ENCODE results near the gene ARHGDIG.
"Not testable (repeated sequence)": the region's sequence is repeated elsewhere in the genome, so short reads cannot be mapped to it uniquely, and the experiment has no call there.

ARHGDIG gene

GRCh38 chr16:322476-323143 lies 42.2 kb downstream of the ARHGDIG start:
- H3K9me3 ChIP-seq (ENCODE audit: low read length): no peaks in the 10 kb centered on the region
- H3K4me3 ChIP-seq (ENCODE audit: low read depth in 1 of 2, low read length in 2 of 2): no peak overlapping the region
- no peak overlapping the region for H3K27ac ChIP-seq (ENCODE audit: low read depth, low read length)
- no peak overlapping the region for H3K9ac ChIP-seq (ENCODE audit: low read length)
- peaks cover 4% of the 10 kb centered on the region for H3K4me1 ChIP-seq (ENCODE audit: insufficient read depth, low read length)
- no peaks in the 10 kb centered on the region for H3K27me3 ChIP-seq (ENCODE audit: control insufficient read depth in 1 of 2, insufficient read depth in 2 of 2, low read length in 2 of 2)
- no peaks in the 10 kb centered on the region for H3K36me3 ChIP-seq (ENCODE audit: insufficient read depth, low read length)

DNA sequence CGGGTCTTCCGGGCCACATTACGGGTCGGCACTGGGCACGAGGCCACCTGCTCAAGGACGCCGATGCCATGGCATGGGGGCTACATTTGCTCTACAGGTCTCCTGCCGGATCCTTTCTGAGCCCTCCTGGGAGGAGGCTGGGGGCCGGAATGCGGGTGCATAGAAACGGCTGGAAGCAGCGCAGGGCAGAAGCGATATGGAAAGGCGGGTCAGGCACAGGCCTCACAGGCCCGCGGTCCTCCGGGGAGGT lies 43.7 kb downstream of the ARHGDIG start:
- peaks cover 4% of the 10 kb centered on the region for H3K4me1 ChIP-seq (ENCODE audit: insufficient read depth, low read length)
- no peak overlapping the region for H3K9ac ChIP-seq (ENCODE audit: low read length)
- no peak overlapping the region for H3K4me3 ChIP-seq (ENCODE audit: low read depth in 1 of 2, low read length in 2 of 2)

GRCh38 chr16:324451-325334 lies 44.3 kb downstream of the ARHGDIG start:
- Histone ChIP-seq H3K9me3 (ENCODE audit: low read length) (no peaks in the 10 kb centered on the region), H3K27ac (ENCODE audit: low read depth, low read length) (no peak overlapping the region), H3K4me1 (ENCODE audit: insufficient read depth, low read length) (peaks cover 4% of the 10 kb centered on the region), H3K27me3 (ENCODE audit: control insufficient read depth in 1 of 2, insufficient read depth in 2 of 2, low read length in 2 of 2) (no peaks in the 10 kb centered on the region), H3K36me3 (ENCODE audit: insufficient read depth, low read length) (no peaks in the 10 kb centered on the region), H3K4me3 (ENCODE audit: low read depth in 1 of 2, low read length in 2 of 2) (no peak overlapping the region), H3K9ac (ENCODE audit: low read length) (no peak overlapping the region)

More for the DNA sequence above, 43.7 kb downstream of the ARHGDIG start:
- H3K27me3 ChIP-seq (ENCODE audit: control insufficient read depth in 1 of 2, insufficient read depth in 2 of 2, low read length in 2 of 2): no peaks in the 10 kb centered on the region
- no peaks in the 10 kb centered on the region for H3K36me3 ChIP-seq (ENCODE audit: insufficient read depth, low read length)
- H3K27ac ChIP-seq (ENCODE audit: low read depth, low read length): no peak overlapping the region
- no peaks in the 10 kb centered on the region for H3K9me3 ChIP-seq (ENCODE audit: low read length)

- no peaks in the 10 kb centered on the region for H3K27me3 ChIP-seq (ENCODE audit: control insufficient read depth in 1 of 2, insufficient read depth in 2 of 2, low read length in 2 of 2)
- H3K4me1 ChIP-seq (ENCODE audit: insufficient read depth, low read length): peaks cover 4% of the 10 kb centered on the region
- H3K36me3 ChIP-seq (ENCODE audit: insufficient read depth, low read length): no peaks in the 10 kb centered on the region
- no peaks in the 10 kb centered on the region for H3K9me3 ChIP-seq (ENCODE audit: low read length)
- H3K9ac ChIP-seq (ENCODE audit: low read length): no peak overlapping the region
- no peak overlapping the region for H3K27ac ChIP-seq (ENCODE audit: low read depth, low read length)
- H3K4me3 ChIP-seq (ENCODE audit: low read depth in 1 of 2, low read length in 2 of 2): no peak overlapping the region
Measured at GRCh38 chr16:325375-326145, 45.2 kb downstream of the ARHGDIG start.

GRCh38 chr16:330741-331140 lies 50.4 kb downstream of the ARHGDIG start:
- no peak overlapping the region for H3K4me3 ChIP-seq (ENCODE audit: low read depth in 1 of 2, low read length in 2 of 2)
- peaks cover 6% of the 10 kb centered on the region for H3K4me1 ChIP-seq (ENCODE audit: insufficient read depth, low read length)
- no peak overlapping the region for H3K9ac ChIP-seq (ENCODE audit: low read length)
- no peak overlapping the region for H3K27ac ChIP-seq (ENCODE audit: low read depth, low read length)
- H3K27me3 ChIP-seq (ENCODE audit: control insufficient read depth in 1 of 2, insufficient read depth in 2 of 2, low read length in 2 of 2): no peaks in the 10 kb centered on the region
- H3K9me3 ChIP-seq (ENCODE audit: low read length): no peaks in the 10 kb centered on the region
- H3K36me3 ChIP-seq (ENCODE audit: insufficient read depth, low read length): no peaks in the 10 kb centered on the region

GRCh38 chr16:331181-331814 lies 50.9 kb downstream of the ARHGDIG start:
- H3K4me3 ChIP-seq (ENCODE audit: low read depth in 1 of 2, low read length in 2 of 2); H3K9ac ChIP-seq (ENCODE audit: low read length); H3K9me3 ChIP-seq (ENCODE audit: low read length); H3K4me1 ChIP-seq (ENCODE audit: insufficient read depth, low read length); H3K27ac ChIP-seq (ENCODE audit: low read depth, low read length); H3K36me3 ChIP-seq (ENCODE audit: insufficient read depth, low read length); H3K27me3 ChIP-seq (ENCODE audit: control insufficient read depth in 1 of 2, insufficient read depth in 2 of 2, low read length in 2 of 2): not testable (repeated sequence)

All from muscle layer of colon (tissue), 2 donors.